Transverse colon (tissue), 4 donors: ENCODE results near the gene MATN1.

Experiments used
- CTCF ChIP-seq, 5 experiments: fragments of 200-600 bp in 3 of 5; fragments of 450-650 bp in 2 of 5; sonication (generic) in 3 of 5; IDR thresholded peaks; 1 replicate in 2 of 5; 2 replicates in 3 of 5; pipeline ENCODE4 v1.5.1; 2016 to 2017; ENCODE audit warnings: antibody characterized with exemption in 5 of 5, inconsistent platforms in 3 of 5, mild to moderate bottlenecking in 2 of 5, moderate library complexity in 1 of 5
- EP300 ChIP-seq: sonication (generic); formaldehyde crosslinking; IDR thresholded peaks from one replicate; pipeline ENCODE4 v1.6.1; 2017; ENCODE audit warnings: antibody characterized with exemption, low read depth
- POLR2A ChIP-seq: fragments of 450-650 bp; IDR thresholded peaks from one replicate; pipeline ENCODE4 v1.6.1; 2016; ENCODE audit warnings: antibody characterized with exemption, mild to moderate bottlenecking, moderate library complexity
- POLR2AphosphoS5 ChIP-seq, 3 donors: sonication (generic); formaldehyde crosslinking; IDR thresholded peaks; one replicate each; pipeline ENCODE4 v1.6.1; 2016; ENCODE audit warnings: antibody characterized with exemption in 3 of 3

GRCh38 chr1:30663596-30664091 is 59.7 kb downstream of the MATN1 start:
- TF ChIP-seq CTCF (IDR thresholded peaks at IDR 0.05) (no peak), POLR2AphosphoS5 (IDR thresholded peaks at IDR 0.05) (no peak), POLR2A (no peak), EP300 (no peak)
